NCI-H82 treated with DMSO at 0.1 percent for 48 hours (cell line): ENCODE results near the gene VWDE.
"Not testable (repeated sequence)": the region's sequence is repeated elsewhere in the genome, so short reads cannot be mapped to it uniquely, and the experiment has no call there.

Source experiments
- DNase-seq: peaks from one replicate; lab custom pipeline; 2025; ENCODE audit not compliant: unreplicated experiment; lab: John Stamatoyannopoulos, UW

Gene VWDE

GRCh38 chr7:12403287-12404181 lies at the start of gene VWDE:
VWDE (minus strand) TSS chr7:12403865; CDS start chr7:12403716, 149 bp downstream.
- DNase-seq = peak; percentile 23

- DNase-seq = not testable (repeated sequence)
Observed at GRCh38 chr7:12453136-12453535, 49.5 kb upstream of the VWDE start.

GRCh38 chr7:12450615-12451014 lies 47.0 kb upstream of the VWDE start:
- no peak for DNase-seq

- no peak for DNase-seq
Observed at GRCh38 chr7:12444785-12445184, 41.1 kb upstream of the VWDE start.

DNA sequence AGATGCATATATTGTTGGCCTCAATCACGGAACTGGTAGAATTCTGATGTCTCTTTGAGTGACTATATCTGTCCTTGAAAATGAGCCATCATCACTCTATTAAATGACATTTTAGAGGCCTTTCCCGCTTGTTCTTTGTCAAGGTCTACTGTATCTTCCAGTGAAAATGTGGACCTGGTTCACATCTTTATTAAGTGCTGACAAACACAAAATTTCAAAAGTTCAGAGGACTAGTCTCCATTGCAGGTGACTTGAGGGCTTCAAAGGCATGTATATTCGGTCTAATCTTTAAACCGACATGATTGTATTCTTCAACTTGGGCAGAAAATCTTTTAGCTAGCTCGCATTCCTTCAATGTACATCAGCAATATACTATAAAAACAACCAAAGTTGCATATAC lies 36.6 kb upstream of the VWDE start:
- no peak for DNase-seq

- DNase-seq = no peak
Observed at GRCh38 chr7:12436896-12437535, 33.4 kb upstream of the VWDE start.

GRCh38 chr7:12436126-12436525 lies 32.5 kb upstream of the VWDE start:
- DNase-seq = no peak

- no peak for DNase-seq
Observed at GRCh38 chr7:12434012-12434642, 30.5 kb upstream of the VWDE start.

DNA sequence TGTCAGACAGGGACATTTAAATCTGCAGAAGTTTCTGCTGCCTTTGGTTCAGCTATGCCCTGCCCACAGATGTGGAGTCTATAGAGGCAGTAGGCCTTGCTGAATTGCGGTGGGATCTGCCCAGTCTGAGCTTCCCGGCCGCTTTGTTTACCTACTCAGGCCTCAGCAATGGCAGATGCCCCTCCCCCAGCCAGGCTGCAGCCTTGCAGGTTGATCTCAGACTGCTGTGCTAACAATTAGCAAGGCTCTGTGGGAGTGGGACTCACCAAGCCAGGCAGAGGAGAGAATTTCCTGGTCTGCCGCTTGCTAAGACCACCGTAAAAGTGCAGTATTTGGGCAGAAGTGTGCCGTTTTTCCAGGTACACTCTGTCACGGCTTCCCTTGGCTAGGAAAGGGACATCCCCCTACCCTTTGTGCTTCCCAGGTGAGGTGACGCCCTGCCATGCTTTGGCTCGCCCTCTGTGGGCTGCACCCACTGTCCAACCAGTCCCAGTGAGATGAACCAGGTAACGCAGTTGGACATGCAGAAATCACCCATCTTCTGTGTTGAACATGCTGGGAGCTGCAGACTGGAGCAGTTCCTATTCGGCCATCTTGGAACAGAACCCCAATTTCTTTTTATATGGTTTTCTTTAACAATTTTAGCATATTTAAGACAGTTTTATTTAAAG lies 28.4 kb upstream of the VWDE start:
- no peak for DNase-seq

DNA sequence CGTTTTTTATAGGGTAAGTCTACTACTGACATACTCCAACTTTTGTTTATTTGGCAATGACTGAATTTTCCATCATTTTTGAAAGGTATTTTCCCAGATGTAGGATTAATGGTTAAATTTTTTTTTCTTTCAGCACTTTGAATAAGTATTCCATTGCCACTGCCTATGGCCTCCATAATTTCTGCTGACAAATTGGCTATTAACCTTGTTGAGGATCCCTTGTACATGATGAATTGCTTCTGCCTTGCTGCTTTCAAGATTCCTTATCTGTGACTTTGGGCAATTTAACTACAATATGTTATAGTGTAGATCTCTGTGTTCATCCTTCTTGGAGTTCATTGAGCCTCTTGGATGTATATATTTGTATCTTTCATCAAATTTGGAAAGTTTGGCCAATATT lies 21.6 kb upstream of the VWDE start:
- DNase-seq = no peak

- DNase-seq = no peak
Observed at GRCh38 chr7:12423997-12424745, 20.5 kb upstream of the VWDE start.

DNA sequence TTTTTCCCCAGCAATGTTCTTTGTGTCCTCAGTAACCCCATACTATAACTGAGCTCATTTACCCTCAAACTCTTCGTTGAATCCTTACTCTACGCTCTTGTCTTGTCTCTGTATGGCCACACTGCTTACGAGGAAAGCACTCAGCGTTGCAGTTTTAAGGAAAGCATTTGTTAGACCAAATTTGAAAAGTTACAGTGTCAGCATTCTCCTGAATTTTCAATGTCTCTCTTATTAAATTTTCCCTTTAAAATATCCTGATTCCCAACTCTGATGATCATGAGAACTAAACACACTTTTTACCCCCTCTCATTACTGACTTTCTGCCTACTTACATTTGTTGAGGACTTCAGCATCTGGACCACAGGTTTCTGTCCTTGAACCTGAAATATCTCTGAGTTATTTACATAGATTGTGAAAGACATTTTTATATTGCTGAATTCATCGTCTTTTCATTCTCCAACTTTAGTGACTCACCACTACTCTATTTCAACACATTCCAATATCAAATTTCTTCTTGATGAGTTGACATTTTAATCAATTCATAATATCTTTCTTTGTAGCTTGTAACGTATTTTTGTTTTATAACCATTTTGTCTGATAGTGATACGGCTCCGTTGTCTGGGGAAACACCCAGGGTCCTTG lies 19.8 kb upstream of the VWDE start:
- DNase-seq = no peak

DNA sequence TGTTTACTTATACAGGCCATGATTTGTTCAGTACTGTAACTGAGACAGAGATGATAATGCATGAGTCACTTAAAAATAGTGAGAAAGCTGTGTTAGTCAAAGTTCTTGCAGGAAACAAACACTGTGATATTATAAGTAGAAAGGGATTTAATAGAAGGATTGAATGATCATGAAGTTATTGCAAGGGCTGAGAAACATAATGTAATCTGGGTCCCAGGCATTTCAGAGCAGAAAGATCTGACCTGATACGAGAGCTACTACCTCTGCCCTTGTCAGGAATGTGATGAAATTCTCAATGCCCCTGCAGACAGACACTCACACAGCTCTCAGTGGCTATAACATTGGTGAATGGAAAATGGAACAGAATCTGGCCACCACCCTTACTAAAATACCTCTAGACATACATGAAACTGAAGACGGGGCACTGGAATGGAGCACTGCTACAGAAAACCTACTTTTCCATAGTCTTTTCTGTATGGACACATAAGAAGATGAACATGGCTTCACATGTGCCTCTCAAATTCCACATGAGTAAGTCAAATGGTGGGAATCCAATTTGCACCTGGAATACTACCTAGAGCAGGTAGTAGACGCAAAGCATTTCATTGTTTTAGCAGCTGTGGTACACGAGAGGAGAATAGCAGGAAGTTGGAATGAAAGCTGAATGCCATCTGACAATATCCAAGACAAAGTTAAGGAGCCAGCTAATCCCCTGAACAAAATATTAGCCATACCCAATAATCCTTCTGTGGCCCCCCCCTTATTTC lies 19.1 kb upstream of the VWDE start:
- DNase-seq = peak; percentile 39

- DNase-seq = no peak
Observed at GRCh38 chr7:12418452-12418851, 14.8 kb upstream of the VWDE start.

GRCh38 chr7:12415072-12415471 lies 11.4 kb upstream of the VWDE start:
- DNase-seq = no peak

- no peak for DNase-seq
Observed at GRCh38 chr7:12412407-12412806, 8.7 kb upstream of the VWDE start.

GRCh38 chr7:12410523-12410922 lies 6.9 kb upstream of the VWDE start:
- DNase-seq = no peak

DNA sequence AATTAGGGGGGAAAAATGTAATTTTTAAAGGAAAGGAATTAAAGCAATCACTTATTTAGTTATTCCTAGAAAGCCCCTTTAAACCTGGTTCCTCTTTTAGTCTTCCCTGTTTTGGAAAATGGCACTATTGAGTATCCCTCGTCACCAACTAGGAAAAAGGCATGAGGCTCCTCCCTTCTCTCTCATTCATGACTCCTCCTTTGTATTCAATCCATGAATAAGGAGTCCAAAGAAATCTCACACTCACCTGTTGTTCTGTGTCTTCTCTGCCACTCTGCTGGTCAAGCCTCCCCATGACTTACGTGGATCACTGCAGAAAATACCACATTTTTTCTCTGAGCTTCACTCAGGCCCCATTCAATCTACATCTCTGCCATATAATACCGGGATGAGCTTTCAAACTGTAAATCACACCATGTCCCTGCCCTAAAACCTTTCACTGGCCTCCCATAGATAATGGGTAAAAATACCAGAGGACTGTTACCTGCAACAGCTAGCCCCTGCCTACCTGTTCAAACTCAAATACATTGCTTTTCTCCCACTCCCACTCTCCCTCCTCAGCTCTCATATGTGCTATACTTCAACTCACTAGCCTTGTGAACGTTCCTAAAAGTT lies 5.5 kb upstream of the VWDE start:
- DNase-seq = no peak

DNA sequence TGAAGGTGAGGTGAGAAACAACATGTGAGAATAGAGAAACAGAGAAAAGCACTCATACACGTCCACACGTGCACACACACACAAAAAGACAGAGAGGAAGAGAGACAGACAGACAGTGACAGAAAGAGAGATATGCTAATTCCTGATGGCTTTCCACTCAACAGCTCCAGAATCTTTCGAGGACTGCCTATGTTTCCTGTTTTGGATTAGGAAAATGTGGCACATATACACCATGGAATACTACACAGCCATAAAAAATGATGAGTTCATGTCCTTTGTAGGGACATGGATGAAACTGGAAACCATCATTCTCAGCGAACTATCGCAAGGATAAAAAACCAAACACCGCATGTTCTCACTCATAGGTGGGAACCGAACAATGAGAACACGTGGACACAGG lies 4.0 kb upstream of the VWDE start:
- DNase-seq = not testable (repeated sequence)
